OCI-LY7 (cell line): ENCODE results near the gene SRC.

ENCODE experiments used
- CTCF ChIP-seq: fragments of 200-600 bp; sonication (generic); conservative IDR thresholded peaks from 2 replicates; pipeline ENCODE4 v1.5.1; 2014; ENCODE audit warnings: mild to moderate bottlenecking, antibody characterized with exemption, low read length, moderate library complexity, mixed read lengths
- EZH2phosphoT487 ChIP-seq: fragments of 200-600 bp; sonication (generic); IDR thresholded peaks from 2 replicates; pipeline ENCODE4 v1.6.1; 2018; ENCODE audit warnings: low read depth, borderline replicate concordance, mild to moderate bottlenecking, mixed run types, antibody characterized with exemption, low read length, moderate library complexity, mixed read lengths

GRCh38 chr20:37315021-37315451, 30.9 kb upstream of the SRC start:
- no peak for TF ChIP-seq CTCF
- TF ChIP-seq EZH2phosphoT487: no peak
